Breast epithelium (tissue), 4 donors: ENCODE data around the gene GYS2. TPM values are rescaled to one million over a fixed set of nuclear protein-coding genes. Genes with fewer than 3 reads are reported as not detected.

ENCODE experiments used
- DNase-seq, 2 donors: peaks; one replicate each; pipeline ENCODE4 v3.0.0-alpha.2; 2019; ENCODE audit warnings: low spot score in 2 of 2
- H3K27ac ChIP-seq, 2 donors: fragments of 200-600 bp; sonication (generic) in 1 of 2; one replicate each; pipeline ENCODE4 v1.5.1; 2016 to 2019; ENCODE audit warnings: mild to moderate bottlenecking in 1 of 2
- H3K27me3 ChIP-seq, 2 donors: fragments of 200-600 bp; sonication (generic) in 1 of 2; one replicate each; pipeline versions ENCODE4 v1.5.1 to v1.6.0; 2017 to 2019; ENCODE audit warnings: control low read depth in 1 of 2, mild to moderate bottlenecking in 1 of 2
- H3K36me3 ChIP-seq: fragments of 200-600 bp; one replicate; pipeline ENCODE4 v1.5.1; 2019
- H3K4me1 ChIP-seq, 2 donors: fragments of 200-600 bp; sonication (generic); one replicate each; pipeline ENCODE4 v1.5.1; 2016 to 2019; ENCODE audit warnings: control low read depth in 1 of 2
- H3K4me3 ChIP-seq, 3 donors: fragments of 200-600 bp; sonication (generic); 1 replicate in 2 of 3; 2 replicates in 1 of 3; pipeline ENCODE4 v1.5.1; 2016 to 2019; ENCODE audit warnings: mild to moderate bottlenecking in 3 of 3, moderate library complexity in 2 of 3
- H3K9me3 ChIP-seq, 2 donors: fragments of 200-600 bp; sonication (generic) in 1 of 2; one replicate each; pipeline ENCODE4 v1.5.1; 2016 to 2019; ENCODE audit warnings: control low read depth in 1 of 2
- CTCF ChIP-seq, 3 donors: fragments of 450-650 bp; IDR thresholded peaks; one replicate each; pipeline ENCODE4 v1.5.1; 2016 to 2017; ENCODE audit warnings: antibody characterized with exemption in 3 of 3, mild to moderate bottlenecking in 3 of 3, moderate library complexity in 3 of 3
- POLR2A ChIP-seq: fragments of 450-650 bp; IDR thresholded peaks from one replicate; pipeline ENCODE4 v1.6.1; 2016; ENCODE audit warnings: antibody characterized with exemption, mild to moderate bottlenecking, moderate library complexity
- POLR2AphosphoS5 ChIP-seq, 3 donors: sonication (generic); formaldehyde crosslinking; IDR thresholded peaks; one replicate each; pipeline ENCODE4 v1.6.1; 2017; ENCODE audit warnings: antibody characterized with exemption in 3 of 3
- intact Hi-C: fragments of 100-400 bp; cut with DNase I; formaldehyde crosslinking; loops from one replicate; pipeline ENCODE4 v1.15.1; 2023; ENCODE audit warnings: low total_unique reads
- total RNA-seq, 3 donors: library from RNA; depleted of rRNA; stranded (reverse); fragments of >200 nt; gene quantifications; one replicate each; pipeline ENCODE4 v1.1.0, GENCODE V29; 2016

Gene GYS2
- total RNA-seq, 3 donors from 2014 or later, result 0.15 to 11.4 TPM; not detected in 1

GRCh38 chr12:21638054-21638891 is 33.6 kb upstream of the GYS2 start:
- TF ChIP-seq POLR2A (no peak), CTCF (IDR thresholded peaks at IDR 0.05) (no peak), POLR2AphosphoS5 (IDR thresholded peaks at IDR 0.05) (no peak)
- H3K9me3 ChIP-seq, result no peaks in the 10 kb centered on the region
- no peak for DNase-seq
- no peaks in the 10 kb centered on the region for H3K4me1 ChIP-seq
- H3K36me3 ChIP-seq, result peaks cover 11% of the 10 kb centered on the region
- intact Hi-C loops, result no loop called here
- H3K4me3 ChIP-seq, result no peak overlapping the region
- no peak overlapping the region for H3K27ac ChIP-seq
- H3K27me3 ChIP-seq, result no peaks in the 10 kb centered on the region

GRCh38 chr12:21634245-21634644 is 29.6 kb upstream of the GYS2 start:
- Histone ChIP-seq H3K27ac (no peak overlapping the region), H3K36me3 (no peaks in the 10 kb centered on the region)

GRCh38 chr12:21631367-21631766 is 26.7 kb upstream of the GYS2 start:
- TF ChIP-seq POLR2A (no peak), POLR2AphosphoS5 (IDR thresholded peaks at IDR 0.05) (no peak), CTCF (IDR thresholded peaks at IDR 0.05) (no peak)
- Histone ChIP-seq H3K4me1 (no peaks in the 10 kb centered on the region), H3K9me3 (no peaks in the 10 kb centered on the region), H3K36me3 (no peaks in the 10 kb centered on the region), H3K4me3 (no peak overlapping the region), H3K27me3 (no peaks in the 10 kb centered on the region), H3K27ac (no peak overlapping the region)
- no peak for DNase-seq
- intact Hi-C loops, result no loop called here

More at GRCh38 chr12:21634245-21634644, 29.6 kb upstream of the GYS2 start:
- no peaks in the 10 kb centered on the region for H3K4me1 ChIP-seq
- DNase-seq, result no peak
- intact Hi-C loops, result no loop called here
- H3K9me3 ChIP-seq, result no peaks in the 10 kb centered on the region
- H3K27me3 ChIP-seq, result no peaks in the 10 kb centered on the region
- no peak overlapping the region for H3K4me3 ChIP-seq
- TF ChIP-seq POLR2A, result no peak
- TF ChIP-seq CTCF (IDR thresholded peaks at IDR 0.05), result no peak
- no peak for TF ChIP-seq POLR2AphosphoS5 (IDR thresholded peaks at IDR 0.05)

GRCh38 chr12:21627924-21628323 is 23.3 kb upstream of the GYS2 start:
- Histone ChIP-seq H3K27ac (no peak overlapping the region), H3K4me3 (no peak overlapping the region), H3K4me1 (no peaks in the 10 kb centered on the region), H3K36me3 (no peaks in the 10 kb centered on the region), H3K27me3 (no peaks in the 10 kb centered on the region), H3K9me3 (no peaks in the 10 kb centered on the region)
- DNase-seq, result no peak
- TF ChIP-seq POLR2A, result no peak
- no peak for TF ChIP-seq CTCF (IDR thresholded peaks at IDR 0.05)
- no peak for TF ChIP-seq POLR2AphosphoS5 (IDR thresholded peaks at IDR 0.05)
- intact Hi-C loops, result loop anchor here (2.0 kb wide), 1 partner anchor 61 kb away; no protein-coding TSS in a partner anchor

- Histone ChIP-seq H3K27ac (no peak overlapping the region), H3K4me1 (no peaks in the 10 kb centered on the region), H3K27me3 (no peaks in the 10 kb centered on the region), H3K4me3 (no peak overlapping the region), H3K9me3 (no peaks in the 10 kb centered on the region), H3K36me3 (no peaks in the 10 kb centered on the region)
- intact Hi-C loops, result no loop called here
- DNase-seq, result no peak
- TF ChIP-seq CTCF (IDR thresholded peaks at IDR 0.05) (no peak), POLR2AphosphoS5 (IDR thresholded peaks at IDR 0.05) (no peak), POLR2A (no peak)
These were observed 13.9 kb upstream of the GYS2 start for GRCh38 chr12:21618566-21618965.
